Thyroid gland (tissue), 4 donors: ENCODE measurements around the gene ZNF587.

Experiments used
- CTCF ChIP-seq, 6 experiments: fragments of 200-600 bp in 3 of 6; fragments of 450-650 bp in 3 of 6; sonication (generic) in 3 of 6; IDR thresholded peaks; one replicate each; pipeline ENCODE4 v1.5.1; 2016 to 2019; ENCODE audit warnings: antibody characterized with exemption in 6 of 6, mild to moderate bottlenecking in 2 of 6, inconsistent platforms in 1 of 6, moderate library complexity in 1 of 6
- POLR2A ChIP-seq, 2 donors: fragments of 450-650 bp; IDR thresholded peaks; one replicate each; pipeline ENCODE4 v1.6.1; 2017; ENCODE audit warnings: antibody characterized with exemption in 2 of 2, mild to moderate bottlenecking in 2 of 2, moderate library complexity in 1 of 2

GRCh38 chr19:57886046-57886445 is 36.4 kb downstream of the ZNF587 start:
- TF ChIP-seq CTCF (IDR thresholded peaks at IDR 0.05), result no peak
- no peak for TF ChIP-seq POLR2A (IDR thresholded peaks at IDR 0.05)
